UCSD-AML1 (cell line): ENCODE data around the gene PHACTR3.

ENCODE experiments used
- DNase-seq: peaks from one replicate; lab custom pipeline; 2025; ENCODE audit not compliant: unreplicated experiment; lab: John Stamatoyannopoulos, UW

The PHACTR3 gene

DNA sequence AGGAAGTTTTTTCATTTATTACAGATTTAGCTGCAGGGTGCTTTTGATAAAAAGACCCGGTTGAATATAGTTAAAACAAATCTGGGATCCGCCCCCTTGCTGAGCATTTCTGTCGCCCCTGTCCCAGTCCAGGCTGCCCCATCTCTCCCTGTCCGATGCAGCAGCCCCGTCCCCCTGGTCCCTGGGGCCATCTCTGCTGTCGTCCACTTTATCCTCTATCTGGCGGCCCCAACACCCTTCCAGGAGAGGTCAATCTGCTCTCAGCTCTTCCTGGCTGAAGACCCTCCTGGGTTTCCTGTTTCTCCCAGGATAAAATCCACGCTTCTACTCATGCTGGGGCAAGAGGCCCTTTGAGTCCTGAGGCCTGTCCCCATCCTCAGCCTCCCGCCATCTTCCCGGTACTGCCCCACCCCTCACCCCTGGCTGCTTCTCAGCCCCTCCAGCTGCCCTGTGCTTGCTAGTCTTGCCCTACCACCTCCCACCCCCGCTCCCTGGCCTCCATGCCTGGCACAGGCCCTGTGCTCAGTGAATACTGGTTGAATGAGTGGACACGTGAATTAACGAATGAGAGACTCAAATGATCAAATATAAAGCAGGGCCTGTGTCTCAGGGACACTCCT lies 16.0 kb upstream of the PHACTR3 start:
- DNase-seq, result no peak

DNA sequence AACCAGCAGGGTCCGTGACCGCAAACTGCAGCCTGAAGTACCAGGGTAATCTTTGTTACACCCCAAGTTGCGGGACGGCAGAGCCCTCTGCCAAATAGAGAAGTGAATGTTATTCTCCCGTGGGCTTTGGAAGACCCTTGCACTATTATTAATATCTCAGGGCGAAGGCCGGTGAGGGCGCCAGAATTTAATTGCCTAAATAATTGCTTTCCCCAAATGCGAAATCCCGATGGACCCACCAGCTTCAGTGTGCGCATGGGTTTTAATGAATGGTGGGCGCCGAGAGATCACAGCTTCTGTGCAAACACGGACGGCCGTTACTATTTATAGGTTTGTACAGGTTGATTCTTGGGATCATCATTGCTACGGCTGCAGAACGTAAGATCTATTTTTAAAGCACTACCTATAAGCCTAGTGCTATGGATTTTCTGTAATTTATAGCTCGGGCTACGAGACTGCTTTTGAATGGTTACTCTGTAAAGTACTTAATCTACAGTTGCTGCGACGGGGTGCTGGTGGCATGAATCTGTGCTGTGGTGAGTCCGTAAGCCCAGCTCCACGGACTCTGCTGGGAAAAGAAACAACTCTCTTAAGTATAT lies 15.2 kb upstream of the PHACTR3 start:
- DNase-seq, result no peak

DNA sequence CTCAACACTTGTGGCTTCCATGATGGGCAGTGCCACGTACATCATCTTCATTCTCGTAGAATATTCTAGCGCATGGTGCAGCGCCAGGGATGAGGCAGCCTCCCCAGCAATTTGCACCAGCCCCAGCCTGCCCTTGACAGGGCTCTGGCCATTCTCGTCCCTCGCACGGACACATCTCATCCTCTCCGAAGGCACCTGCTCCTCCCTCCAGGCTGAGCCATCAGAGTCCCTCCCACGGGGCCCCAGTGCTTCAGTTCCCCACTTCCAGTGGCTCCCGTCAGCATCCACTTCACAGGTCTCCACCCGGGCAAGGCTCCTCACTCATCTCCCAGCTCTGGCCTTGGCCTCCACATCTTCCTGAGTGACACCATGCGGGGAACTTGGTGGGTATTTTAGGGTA lies 13.3 kb upstream of the PHACTR3 start:
- no peak for DNase-seq

DNA sequence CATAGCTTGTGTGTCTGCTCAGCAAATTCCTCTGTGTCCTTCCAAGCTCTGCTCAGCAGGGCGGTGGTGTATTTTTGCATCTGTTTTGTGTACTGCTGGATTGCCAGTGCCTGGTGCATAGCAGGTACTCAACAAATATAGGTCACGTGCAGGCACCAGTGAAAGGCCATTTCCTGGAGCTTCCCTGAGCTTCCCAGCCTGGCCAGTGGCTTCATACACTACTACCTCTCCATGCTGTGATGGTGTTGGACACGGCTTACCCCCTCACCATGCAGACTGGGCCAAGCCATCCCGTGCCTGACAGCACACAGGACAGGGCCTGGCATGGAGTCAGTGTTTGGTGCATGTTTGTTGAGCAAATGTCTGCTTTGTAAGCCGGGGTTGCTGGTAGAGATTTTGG lies 7.7 kb upstream of the PHACTR3 start:
- no peak for DNase-seq

DNA sequence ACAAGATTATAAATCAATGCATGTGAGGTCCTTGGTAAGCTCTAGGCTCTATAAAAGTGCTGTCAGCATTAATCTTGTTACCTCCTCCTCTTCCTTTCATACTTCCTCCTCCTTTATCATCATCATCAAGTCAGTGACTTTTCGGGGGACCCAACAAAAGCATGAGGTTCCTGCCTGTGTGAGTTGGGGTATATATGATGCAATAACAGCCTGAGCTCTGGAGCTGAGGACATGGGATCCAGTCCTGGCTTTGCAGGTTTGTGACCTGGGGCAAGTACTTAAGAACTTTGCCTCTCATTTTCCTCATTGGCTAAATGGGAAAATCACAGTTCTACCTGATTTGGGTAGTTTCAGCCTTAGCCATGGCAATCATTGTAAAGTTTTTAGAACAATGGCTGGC lies 7.1 kb upstream of the PHACTR3 start:
- no peak for DNase-seq

DNA sequence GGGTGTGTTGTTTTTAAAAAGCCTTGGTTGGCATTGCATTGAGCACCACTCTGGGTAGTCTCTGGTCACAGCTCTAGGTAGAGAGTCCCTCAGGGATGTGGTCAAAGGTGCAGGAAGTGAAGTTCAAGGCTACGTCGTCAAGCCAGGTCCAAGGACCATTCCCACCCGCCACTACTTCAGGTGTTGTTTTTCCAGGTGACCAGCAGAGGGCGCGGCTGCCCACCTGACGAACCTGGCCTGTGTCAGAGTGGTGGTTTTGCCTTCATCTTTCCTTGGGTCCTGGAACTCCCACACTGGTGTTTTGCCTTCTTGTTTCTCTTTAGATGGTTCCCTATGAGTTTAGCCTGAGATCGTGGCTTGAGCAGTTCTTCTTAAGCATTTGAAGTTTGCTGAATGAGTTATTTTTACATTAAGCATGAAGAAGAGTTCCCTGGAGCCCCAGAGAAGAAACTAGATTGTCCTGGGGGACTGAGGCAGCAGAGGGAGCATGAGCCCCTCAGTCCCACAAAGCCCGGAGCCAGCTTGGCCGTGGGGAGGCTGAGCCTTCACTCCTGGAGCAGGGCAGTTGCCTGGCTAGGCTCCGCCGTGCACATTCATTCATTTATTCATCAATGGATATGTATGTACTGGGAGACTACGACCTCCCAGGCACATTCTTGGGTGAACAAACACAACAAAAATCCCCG lies 5.6 kb upstream of the PHACTR3 start:
- DNase-seq, result peak; percentile 19

DNA sequence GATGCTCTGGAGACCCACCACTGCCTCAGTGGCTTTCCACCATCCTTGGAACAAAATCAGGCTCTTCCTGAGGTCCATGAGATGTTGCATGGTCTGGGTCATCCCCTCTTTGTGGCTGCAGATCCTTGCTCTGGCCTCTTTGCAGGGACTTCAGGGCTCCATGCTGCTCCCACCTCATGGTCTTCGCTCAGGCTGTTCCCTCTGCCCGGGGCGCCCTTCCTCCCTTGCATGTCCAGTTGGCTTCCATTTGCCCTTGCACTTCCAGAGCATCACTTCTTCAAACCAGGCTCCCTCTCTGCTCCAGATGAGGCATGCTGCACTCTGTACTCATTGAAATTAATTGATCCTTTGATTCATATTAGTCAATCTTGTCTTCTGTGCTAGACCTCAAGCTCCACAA lies 4.4 kb upstream of the PHACTR3 start:
- DNase-seq, result no peak

DNA sequence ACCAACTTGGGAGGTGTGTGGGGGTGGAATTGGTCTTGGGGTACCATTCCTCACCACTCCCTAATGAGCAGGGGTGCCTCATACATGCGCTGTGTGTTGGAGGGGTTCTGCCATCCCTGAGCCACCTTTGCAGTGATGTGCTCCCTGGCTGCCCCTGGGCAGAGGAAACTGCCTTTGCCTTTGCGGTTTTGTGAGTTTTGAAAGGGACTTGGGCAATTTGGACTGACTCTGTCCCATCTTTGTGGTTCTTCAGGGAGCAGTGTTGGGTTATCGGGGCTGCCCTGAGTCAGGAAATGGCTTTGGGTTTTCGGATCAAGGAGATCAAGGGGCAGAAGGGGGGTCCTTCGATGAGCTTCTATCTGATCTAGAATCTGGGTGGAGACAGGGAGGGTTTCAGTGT lies 3.9 kb upstream of the PHACTR3 start:
- no peak for DNase-seq

DNA sequence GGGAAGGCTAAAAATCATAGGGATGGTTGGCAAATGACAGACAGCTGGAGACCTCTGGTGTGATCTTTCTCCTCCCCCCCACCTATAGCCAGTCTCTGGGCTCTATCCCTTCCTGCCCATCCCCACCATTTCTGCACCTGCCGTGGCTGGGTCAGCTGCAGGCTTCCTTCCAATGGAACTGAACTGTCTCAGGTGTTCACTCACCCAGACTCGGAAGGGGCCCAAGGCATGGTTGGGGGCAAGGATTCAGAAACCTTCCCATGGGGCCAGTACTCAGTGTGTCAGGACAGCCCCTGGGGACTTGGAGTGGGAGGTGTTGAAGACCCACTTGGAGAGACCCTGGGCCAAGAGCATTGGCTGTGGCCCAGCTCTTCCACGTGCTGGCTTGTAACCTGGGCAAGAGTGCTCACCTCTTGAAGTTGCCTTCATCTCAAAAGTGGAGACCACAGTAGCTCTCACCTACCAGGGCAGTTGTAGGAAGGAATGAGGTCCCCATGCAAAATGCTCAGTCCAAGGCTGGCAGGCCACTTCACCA lies 1.7 kb upstream of the PHACTR3 start:
- no peak for DNase-seq

DNA sequence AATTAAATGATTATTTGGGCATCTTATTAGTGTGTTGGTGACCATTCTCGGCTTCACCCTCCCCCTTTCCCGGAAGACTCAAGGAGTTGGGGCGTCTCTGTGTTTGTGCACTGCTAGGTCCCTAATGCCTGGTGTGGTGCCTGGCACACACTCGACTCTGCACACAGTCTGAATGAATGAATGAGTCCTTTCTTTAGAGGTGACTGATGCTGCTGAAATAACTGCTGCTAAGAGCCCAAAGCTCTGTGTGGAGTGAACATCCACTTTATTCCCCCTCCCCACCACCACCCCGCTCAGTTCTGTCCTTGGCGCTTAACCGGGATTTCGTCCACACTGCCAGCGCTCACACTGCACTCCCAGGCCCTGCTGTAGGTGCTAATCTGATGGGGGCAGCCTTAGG lies 1.2 kb upstream of the PHACTR3 start:
- DNase-seq, result no peak

DNA sequence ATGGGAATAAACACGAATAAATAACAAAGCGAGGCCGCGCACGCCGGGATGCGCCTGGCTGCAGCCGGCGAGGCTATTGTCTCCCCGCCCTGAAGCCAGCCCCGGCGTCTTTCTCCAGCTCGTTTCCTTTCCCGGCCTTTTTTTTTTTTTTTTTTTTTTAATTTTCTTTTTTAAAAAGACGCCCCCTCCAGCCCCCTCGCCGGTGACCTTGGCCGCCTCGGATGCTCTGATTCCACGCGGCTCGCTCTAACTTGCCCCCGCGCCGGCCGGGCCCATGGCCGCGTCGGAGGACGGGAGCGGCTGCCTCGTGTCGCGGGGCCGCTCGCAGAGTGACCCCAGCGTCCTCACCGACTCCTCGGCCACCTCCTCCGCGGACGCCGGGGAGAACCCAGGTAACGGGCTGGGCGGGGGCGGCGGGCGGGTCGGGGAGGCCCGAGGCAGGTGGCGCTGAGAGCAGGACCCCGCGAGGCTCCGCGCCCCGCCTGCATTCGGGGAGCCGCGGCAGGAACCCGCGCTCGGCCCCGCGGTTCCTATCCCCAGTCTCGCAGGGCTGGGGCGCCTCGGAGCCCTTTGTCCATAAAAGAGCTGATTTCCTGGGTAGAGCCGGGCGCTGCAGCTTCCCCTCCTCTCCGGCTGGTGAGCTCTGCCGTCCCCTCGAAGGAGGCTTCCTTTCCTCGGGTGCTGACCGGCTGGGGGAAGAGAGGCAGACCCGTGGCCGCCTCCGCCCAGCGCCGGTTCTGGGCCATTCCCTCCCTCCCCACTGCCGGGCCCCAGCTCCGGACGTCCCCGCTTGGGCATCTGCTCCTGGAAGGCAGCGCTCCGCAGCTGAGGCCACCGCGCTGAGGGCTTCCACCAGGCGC lies 631 bp downstream of the PHACTR3 start:
- DNase-seq, result no peak

DNA sequence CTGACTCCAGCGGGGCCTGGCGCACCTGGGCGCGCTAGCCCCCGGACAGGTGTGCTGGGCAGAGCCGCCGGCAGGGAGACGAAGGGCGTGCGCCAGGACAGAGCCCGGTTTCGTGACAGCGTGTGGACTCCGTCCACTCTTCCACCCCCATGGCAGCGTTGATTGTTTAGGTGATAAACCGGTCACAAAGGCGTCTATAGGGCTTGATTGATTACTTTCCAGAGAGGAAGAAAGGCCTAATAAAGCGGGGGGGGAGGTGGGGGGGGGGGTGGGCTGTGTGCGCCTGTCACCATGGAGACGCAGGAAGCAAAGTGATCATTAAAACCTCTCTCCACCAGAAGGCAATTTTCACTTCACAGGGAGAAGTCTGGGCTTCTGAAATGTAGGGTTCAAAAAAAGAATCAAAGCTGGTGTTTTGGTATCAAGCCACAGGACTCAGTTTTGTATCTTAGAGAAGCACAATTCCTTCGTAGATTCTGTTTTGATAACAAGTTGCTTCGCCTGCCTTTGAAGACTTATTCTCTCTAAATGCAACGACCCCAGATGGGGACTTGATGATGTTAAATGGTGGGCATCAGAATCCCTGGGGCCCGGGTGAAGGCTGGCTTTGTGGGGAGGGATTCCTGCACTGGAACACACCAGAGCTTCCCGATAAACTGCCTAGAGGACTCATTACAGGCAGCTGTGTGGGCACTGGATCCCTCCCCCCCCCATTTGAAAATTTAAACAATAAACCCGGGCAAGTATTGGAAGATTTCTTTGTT lies 1.4 kb downstream of the PHACTR3 start:
- DNase-seq, result no peak

DNA sequence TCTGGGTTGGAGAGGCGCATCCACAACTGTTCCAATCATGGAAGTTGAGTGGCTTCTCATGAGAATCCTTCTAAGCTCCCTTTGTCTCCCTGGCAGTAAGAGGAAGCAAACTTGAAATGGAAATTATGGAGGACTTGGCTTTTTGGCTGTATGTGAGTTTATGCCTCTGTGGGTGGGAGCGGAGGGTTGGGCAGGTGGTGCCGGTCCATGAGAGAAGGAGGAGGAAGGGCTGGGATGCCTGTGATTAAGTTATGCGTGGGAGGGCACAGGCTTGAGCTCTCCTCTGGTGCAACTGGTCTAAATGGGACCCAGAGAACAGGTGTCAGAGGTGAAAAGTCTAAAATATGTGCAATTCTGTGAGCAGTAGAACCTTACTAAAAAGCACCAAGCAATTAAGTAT lies 2.2 kb downstream of the PHACTR3 start:
- DNase-seq, result no peak

DNA sequence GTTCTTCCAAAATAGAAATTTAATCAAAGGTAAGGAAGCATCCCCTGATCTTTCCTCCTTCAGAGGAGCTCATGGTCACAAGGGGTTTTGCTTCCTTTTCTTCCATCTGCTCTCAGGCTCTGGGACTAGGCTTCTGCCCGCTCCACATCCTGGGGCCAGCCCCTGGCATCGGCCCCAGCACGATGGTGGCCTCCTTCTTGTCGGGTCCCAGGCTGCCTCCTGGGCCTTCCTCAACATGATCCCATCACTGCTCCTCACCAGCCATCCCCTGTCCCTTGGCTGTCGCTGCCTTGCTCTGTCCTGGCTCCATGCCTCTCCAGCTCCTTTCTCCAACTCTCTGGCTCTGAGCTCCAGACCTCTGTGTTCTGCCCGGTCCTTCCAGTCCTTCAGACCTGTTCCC lies 4.1 kb downstream of the PHACTR3 start:
- DNase-seq, result no peak

DNA sequence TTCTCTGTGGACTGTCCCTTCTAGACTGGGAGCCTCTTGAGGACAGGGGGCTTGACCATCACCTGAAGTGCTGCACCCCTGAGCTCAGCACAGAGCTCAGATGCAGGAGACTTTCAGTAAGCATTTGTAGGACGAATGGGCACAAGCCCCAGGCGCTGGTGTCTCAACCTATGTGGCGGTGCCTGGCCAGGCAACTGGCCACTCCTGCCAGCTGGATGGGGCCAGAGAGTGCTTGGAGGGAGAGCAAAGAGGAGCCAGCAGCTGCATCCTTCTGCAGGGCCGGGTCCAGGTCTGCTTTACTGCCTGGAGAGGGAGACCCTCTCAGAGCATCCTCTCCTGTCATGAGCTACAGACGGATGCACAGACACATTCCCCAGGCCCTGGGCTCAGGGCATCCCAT lies 4.5 kb downstream of the PHACTR3 start:
- DNase-seq, result no peak

DNA sequence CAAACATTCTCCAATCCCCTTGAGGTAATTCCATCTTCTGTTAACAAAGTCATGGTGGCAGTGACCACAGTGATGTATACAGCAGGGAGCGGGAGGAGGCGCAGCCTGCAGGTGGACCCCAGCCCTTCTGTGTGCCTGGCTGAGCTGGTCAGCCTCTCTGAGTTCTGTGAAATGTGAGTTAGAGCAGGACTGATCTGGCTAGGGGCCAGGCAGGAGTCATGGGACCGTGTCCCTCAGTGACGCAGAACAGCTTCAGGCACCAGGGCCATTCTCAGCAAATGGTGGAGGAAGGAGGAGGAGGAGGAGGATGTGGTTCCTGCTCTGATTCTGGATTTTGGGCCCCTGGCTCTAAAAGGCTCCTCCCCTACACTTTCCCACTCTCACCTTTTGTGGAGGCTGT lies 6.9 kb downstream of the PHACTR3 start:
- no peak for DNase-seq

DNA sequence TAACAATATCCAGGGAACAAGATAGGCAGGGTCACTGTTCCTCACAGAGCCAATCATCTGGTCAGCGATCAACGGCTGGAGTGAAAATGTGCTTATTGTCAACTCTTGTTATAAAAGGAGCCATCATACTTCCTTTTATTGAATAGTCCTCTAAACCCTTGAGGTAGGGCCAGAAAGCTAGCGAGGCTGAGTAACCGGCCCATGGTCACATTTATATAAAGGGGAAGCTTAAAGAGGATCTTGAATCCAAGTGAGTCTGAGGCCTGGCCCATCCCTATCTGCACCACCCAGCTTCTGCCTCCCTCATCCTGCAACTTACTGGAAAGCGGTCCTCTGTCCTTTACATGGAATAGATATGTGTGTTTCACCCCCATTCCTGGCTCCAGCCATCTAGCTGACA lies 9.5 kb downstream of the PHACTR3 start:
- no peak for DNase-seq

DNA sequence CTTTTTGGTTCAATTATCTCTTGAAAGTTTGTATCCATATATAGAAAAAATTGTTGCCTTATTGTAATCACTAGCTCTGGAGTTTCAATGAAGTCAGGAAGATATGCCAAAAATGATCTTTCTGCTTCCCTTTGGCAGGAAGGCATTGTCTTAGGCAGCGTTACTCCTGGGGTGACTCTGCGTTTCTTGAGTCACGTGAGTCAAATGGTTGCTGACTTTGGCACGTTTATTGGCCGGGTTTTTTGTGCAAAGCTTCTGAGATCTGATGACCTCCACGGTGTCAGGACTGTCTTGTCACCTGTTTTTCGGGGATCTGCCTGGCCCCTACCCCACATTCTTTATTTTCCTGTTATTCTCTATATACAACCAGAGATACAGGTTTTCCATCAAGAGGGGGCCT lies 10.4 kb downstream of the PHACTR3 start:
- no peak for DNase-seq

DNA sequence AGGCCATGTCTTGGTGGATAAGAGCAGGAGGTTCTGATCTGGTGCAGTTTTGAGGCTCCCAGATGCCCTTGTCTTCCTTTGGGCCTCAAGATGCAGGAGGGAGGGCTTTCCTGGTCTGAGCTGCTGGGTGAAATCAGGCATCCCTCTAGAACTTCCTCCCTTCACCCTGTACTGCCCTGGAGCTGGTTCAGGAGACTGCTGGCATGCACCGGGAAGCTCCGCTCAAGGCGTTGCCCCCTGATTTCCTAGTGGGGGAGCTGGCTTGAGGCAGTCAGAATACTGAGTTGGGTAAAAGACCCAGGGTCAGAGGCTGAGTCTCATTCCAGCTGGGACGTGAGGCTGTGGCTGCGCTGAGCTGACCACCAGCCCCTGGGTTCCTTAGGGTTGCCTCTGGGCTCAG lies 12.0 kb downstream of the PHACTR3 start:
- no peak for DNase-seq

DNA sequence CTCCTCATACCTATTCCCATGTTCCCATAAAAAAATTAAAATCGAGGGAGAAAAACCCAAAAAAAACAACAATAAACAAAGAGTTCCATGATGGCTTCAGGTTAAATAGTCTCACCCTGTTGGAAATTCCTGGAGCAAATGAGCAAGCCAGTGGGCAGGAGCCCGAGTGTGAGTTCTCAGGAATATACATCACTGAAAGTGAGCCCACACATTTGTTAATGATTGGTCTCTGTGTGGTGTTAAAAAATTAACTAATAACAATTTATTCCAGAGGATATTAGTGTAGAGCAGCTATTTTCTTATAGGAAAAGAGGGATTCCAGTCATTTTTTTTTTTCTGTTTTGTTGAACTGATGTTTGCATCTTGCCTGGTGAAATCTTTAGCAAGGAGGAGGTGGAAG lies 12.9 kb downstream of the PHACTR3 start:
- DNase-seq, result no peak

DNA sequence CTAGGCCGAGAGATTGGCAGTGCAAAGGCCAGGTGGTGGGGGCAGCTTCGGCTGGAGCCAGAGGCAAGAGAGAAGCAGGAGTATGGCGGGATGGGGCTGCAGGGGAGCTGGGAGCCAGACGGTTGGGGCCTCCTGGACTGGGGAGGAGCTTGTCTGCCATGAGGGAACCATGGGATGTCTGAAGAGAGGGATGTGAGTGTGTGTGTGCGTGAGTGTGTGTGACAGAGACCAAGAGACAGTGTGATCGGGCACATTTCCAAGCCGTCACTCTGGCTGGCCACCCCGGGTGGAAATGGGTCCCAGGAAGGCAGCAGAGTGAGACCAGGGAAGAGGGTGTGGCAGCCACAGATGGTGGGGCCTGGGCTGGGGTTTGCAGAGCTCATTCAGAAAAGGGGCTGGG lies 13.8 kb downstream of the PHACTR3 start:
- DNase-seq, result no peak
